Stimulated activated naive B cell treated with anti-CD40 and anti-IgM and Interleukin-4, amounts not matched to agents 10 μg/mL and 1 μg/mL and 100 μg/mL, for 72 hours (primary cell): ENCODE data around the gene BCKDHB.
A peak's percentile ranks its signal among the peaks of the same experiment; 100 is the strongest.
"Not testable (repeated sequence)": the region's sequence is repeated elsewhere in the genome, so short reads cannot be mapped to it uniquely, and the experiment has no call there.

Experiments
- ATAC-seq, 2 donors: fragments of 150-1000 bp; cut with Tn5 transposase; replicated peaks; 2 replicates each; pipeline ENCODE4 v1.10.0; 2021; ENCODE audit warnings: moderate library complexity in 1 of 2
- DNase-seq: peaks from one replicate; pipeline ENCODE4 v3.0.0; 2021
- H3K27ac Mint-ChIP-seq: one replicate; pipeline ENCODE4 v1.8.0; 2022; ENCODE audit warnings: mild to moderate bottlenecking, mixed read lengths
- H3K27me3 Mint-ChIP-seq, 2 donors: one replicate each; pipeline ENCODE4 v1.8.0; 2022; ENCODE audit warnings: mixed read lengths in 2 of 2
- H3K36me3 Mint-ChIP-seq, 2 donors: one replicate each; pipeline ENCODE4 v1.8.0; 2022; ENCODE audit warnings: mixed read lengths in 2 of 2, mild to moderate bottlenecking in 1 of 2
- H3K4me1 Mint-ChIP-seq, 2 donors: one replicate each; pipeline ENCODE4 v1.8.0; 2022; ENCODE audit warnings: mixed read lengths in 2 of 2, mild to moderate bottlenecking in 1 of 2
- H3K4me3 Mint-ChIP-seq, 2 donors: one replicate each; pipeline ENCODE4 v1.8.0; 2022; ENCODE audit warnings: mild to moderate bottlenecking in 2 of 2, mixed read lengths in 2 of 2, moderate library complexity in 1 of 2
- H3K9me3 Mint-ChIP-seq, 2 donors: one replicate each; pipeline ENCODE4 v1.8.0; 2022; ENCODE audit warnings: mixed read lengths in 2 of 2, mild to moderate bottlenecking in 1 of 2

BCKDHB gene

GRCh38 chr6:80106418-80107235 lies at the start of gene BCKDHB:
TSS of gene BCKDHB (plus strand) at chr6:80106671. CDS start at chr6:80106694, 23 bp downstream.
- DNase-seq (peak; percentile 98), ATAC-seq (peak; percentile 98 to 99)
- peak within 1 kb of the TSS; percentile 97 to 98 for H3K4me3 Mint-ChIP-seq
- H3K4me1 Mint-ChIP-seq = peaks cover 8 to 15% of the 10 kb centered on the region in 2 donors
- peaks cover 0 to 2% of the 10 kb centered on the region in 2 donors for H3K9me3 Mint-ChIP-seq
- H3K27me3 Mint-ChIP-seq = peaks cover 15 to 26% of the 10 kb centered on the region in 2 donors
- peak within 1 kb of the TSS; percentile 91 for H3K27ac Mint-ChIP-seq
- peaks cover 0 to 3% of the 10 kb centered on the region in 2 donors for H3K36me3 Mint-ChIP-seq

DNA sequence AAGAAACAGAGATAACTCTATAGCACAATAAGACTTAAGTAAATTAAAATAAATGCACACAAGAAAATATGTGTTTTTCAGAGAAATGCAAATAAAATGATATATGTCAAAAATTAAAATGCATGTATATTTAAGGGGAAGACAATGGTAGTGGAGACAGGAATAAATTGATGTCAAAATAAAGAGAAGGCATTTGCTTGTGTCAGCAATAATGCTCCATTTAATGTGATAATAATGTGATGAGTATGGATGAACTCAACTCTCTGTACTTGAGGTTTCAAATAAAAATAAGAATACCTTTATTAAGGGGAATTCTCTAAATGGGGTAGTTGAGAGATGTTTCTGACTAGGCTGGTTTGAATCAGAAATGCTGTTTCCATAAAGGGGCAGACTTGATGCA lies 45.7 kb upstream of the BCKDHB start:
- H3K36me3 Mint-ChIP-seq = no peaks in the 10 kb centered on the region
- peaks cover 4 to 5% of the 10 kb centered on the region in 2 donors for H3K27me3 Mint-ChIP-seq
- H3K27ac Mint-ChIP-seq = no peak overlapping the region
- H3K4me3 Mint-ChIP-seq = no peak overlapping the region
- ATAC-seq = no peak
- H3K4me1 Mint-ChIP-seq = no peaks in the 10 kb centered on the region
- DNase-seq = no peak
- no peaks in the 10 kb centered on the region for H3K9me3 Mint-ChIP-seq

DNA sequence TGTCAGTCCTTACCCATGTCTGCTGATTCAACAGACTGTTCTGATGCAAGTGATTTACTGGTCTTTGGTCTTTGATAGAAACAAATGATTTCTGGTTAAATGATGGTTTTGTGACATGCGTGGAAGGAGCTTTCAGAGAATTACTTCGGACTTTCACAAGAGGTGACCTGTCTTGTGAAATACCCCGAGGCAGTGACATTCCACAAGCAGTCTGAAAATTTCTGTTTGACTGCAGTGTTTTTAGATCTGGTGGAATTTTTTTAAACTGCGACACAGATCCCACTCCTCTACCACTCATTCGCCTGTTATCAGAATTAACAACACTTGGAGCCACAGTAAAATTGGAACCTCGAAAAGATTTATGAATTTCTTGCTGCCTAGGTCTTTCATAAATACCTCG lies 38.3 kb upstream of the BCKDHB start:
- H3K4me3 Mint-ChIP-seq, H3K36me3 Mint-ChIP-seq, H3K4me1 Mint-ChIP-seq, H3K9me3 Mint-ChIP-seq, H3K27ac Mint-ChIP-seq, ATAC-seq, DNase-seq: not testable (repeated sequence)
- peaks cover 4 to 14% of the 10 kb centered on the region in 2 donors for H3K27me3 Mint-ChIP-seq

GRCh38 chr6:80070431-80070830 lies 36.0 kb upstream of the BCKDHB start:
- H3K4me1 Mint-ChIP-seq, H3K4me3 Mint-ChIP-seq, DNase-seq, H3K27ac Mint-ChIP-seq, H3K36me3 Mint-ChIP-seq, H3K27me3 Mint-ChIP-seq, ATAC-seq, H3K9me3 Mint-ChIP-seq: not testable (repeated sequence)

GRCh38 chr6:80077067-80077466 lies 29.4 kb upstream of the BCKDHB start:
- Mint-ChIP-seq H3K27me3 (peaks cover 4 to 6% of the 10 kb centered on the region in 2 donors), H3K36me3 (no peaks in the 10 kb centered on the region), H3K9me3 (peaks cover 4 to 6% of the 10 kb centered on the region in 2 donors), H3K27ac (no peak overlapping the region), H3K4me3 (no peak overlapping the region), H3K4me1 (no peaks in the 10 kb centered on the region)
- ATAC-seq (no peak), DNase-seq (no peak)

- H3K9me3 Mint-ChIP-seq = no peaks in the 10 kb centered on the region
- H3K4me3 Mint-ChIP-seq = no peak overlapping the region
- H3K27ac Mint-ChIP-seq = no peak overlapping the region
- DNase-seq (no peak), ATAC-seq (no peak)
- no peaks in the 10 kb centered on the region for H3K36me3 Mint-ChIP-seq
- no peaks in the 10 kb centered on the region for H3K4me1 Mint-ChIP-seq
- peaks cover 12 to 21% of the 10 kb centered on the region in 2 donors for H3K27me3 Mint-ChIP-seq
Observed at GRCh38 chr6:80088637-80089036, 17.8 kb upstream of the BCKDHB start.

DNA sequence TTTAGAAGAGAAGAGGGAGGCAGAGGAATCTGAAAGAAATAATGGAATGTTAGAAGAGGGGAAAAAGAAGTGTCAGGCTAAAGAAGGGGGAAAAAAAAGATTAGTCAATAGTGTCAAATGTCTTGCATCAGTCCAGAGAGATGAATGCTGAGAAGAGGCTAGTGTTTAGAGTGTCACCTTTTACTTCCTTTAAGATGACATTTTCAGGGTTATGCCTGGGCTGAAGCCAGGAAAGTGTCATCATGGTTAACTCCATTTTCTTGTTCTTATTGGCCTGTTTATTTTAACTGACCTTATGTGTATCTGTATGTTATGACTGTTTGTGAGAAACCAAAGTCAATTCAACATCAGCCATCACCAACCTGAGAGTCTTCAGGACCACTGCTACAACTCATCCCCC lies 15.0 kb upstream of the BCKDHB start:
- Mint-ChIP-seq H3K27me3 (peaks cover 12 to 21% of the 10 kb centered on the region in 2 donors), H3K4me3 (no peak overlapping the region), H3K36me3 (no peaks in the 10 kb centered on the region), H3K9me3 (no peaks in the 10 kb centered on the region), H3K27ac (no peak overlapping the region), H3K4me1 (no peaks in the 10 kb centered on the region)
- ATAC-seq (peak in 1 of 2 donors; percentile 25), DNase-seq (no peak)

GRCh38 chr6:80094017-80094416 lies 12.5 kb upstream of the BCKDHB start:
- Mint-ChIP-seq H3K36me3 (no peaks in the 10 kb centered on the region), H3K27ac (no peak overlapping the region), H3K4me3 (no peak overlapping the region), H3K9me3 (no peaks in the 10 kb centered on the region), H3K4me1 (no peaks in the 10 kb centered on the region), H3K27me3 (peaks cover 12 to 21% of the 10 kb centered on the region in 2 donors)
- no peak for DNase-seq
- ATAC-seq = no peak

DNA sequence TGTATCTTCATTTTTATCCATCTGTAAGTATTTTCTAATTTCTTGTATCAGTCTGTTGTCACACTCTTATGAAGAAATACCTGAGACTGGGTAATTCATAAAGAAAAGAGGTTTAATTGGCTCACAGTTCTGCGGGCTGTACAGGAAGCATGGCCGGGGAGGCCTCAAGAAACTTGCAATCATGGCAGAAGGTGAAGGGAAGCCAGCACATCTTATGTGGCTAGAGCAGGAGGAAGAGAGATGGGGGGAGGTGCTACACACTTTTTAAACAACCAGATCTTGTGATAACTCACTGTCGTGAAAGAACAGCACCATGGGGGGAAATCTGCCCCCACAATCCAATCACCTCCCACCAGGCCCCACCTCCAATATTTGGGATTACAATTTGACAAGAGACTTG lies 10.9 kb upstream of the BCKDHB start:
- Mint-ChIP-seq H3K4me3 (no peak overlapping the region), H3K36me3 (no peaks in the 10 kb centered on the region), H3K4me1 (no peaks in the 10 kb centered on the region), H3K9me3 (no peaks in the 10 kb centered on the region), H3K27me3 (peaks cover 0 to 10% of the 10 kb centered on the region in 2 donors), H3K27ac (no peak overlapping the region)
- ATAC-seq (no peak), DNase-seq (no peak)

DNA sequence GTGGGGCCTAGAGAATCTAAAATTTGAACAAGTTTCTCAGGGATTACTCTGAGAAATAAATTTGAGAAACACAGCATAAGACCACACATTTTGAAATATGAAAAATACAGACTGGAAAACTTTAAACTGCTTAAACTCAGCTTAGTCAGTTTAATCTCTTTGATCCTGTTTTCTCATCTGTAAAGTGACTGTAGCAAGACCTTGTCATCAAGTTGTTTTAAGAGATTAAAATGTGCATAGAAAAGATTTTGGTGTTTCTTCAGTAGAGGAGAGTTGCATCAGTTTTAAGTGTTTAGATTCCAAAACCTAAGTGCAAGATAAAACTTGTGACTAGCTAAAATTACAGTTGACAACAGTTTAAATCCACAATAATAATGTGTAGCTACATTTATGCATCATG lies 8.1 kb upstream of the BCKDHB start:
- ATAC-seq = no peak
- no peaks in the 10 kb centered on the region for H3K4me1 Mint-ChIP-seq
- H3K27me3 Mint-ChIP-seq = peaks cover 5 to 9% of the 10 kb centered on the region in 2 donors
- H3K4me3 Mint-ChIP-seq = no peak overlapping the region
- no peak for DNase-seq
- H3K27ac Mint-ChIP-seq = no peak overlapping the region
- H3K9me3 Mint-ChIP-seq = no peaks in the 10 kb centered on the region
- H3K36me3 Mint-ChIP-seq = no peaks in the 10 kb centered on the region

GRCh38 chr6:80104520-80104919 lies 2.0 kb upstream of the BCKDHB start:
- Mint-ChIP-seq H3K4me3 (no peak overlapping the region), H3K36me3 (peaks cover 0 to 3% of the 10 kb centered on the region in 2 donors), H3K9me3 (peaks cover 0 to 2% of the 10 kb centered on the region in 2 donors), H3K27ac (no peak overlapping the region), H3K27me3 (peaks cover 15 to 26% of the 10 kb centered on the region in 2 donors), H3K4me1 (peaks cover 8 to 15% of the 10 kb centered on the region in 2 donors)
- DNase-seq (no peak), ATAC-seq (no peak)

DNA sequence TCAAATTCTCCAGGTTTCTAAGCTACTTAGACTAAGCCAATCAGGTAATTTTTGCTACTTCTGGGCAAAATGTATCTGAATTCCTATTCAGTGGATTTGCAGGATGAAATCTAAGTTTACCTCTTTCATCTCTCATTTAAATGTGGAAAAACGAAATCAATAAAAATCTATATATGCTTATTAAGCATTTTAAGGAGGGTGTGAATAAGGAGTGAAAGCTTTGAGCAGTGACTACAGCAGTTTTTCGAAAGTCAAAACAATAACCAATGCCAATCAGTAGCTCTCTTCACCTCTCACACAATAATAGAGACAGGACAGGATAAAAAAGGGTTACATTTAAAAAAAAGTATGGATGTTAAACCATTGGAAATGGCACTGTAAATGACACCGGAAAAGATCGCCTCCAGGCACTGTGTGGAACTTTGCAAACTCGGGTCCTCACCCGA lies 476 bp upstream of the BCKDHB start:
- DNase-seq (no peak), ATAC-seq (peak; percentile 12 to 16)
- Mint-ChIP-seq H3K4me1 (peaks cover 8 to 15% of the 10 kb centered on the region in 2 donors), H3K36me3 (peaks cover 0 to 3% of the 10 kb centered on the region in 2 donors), H3K9me3 (peaks cover 0 to 2% of the 10 kb centered on the region in 2 donors), H3K27me3 (peaks cover 15 to 26% of the 10 kb centered on the region in 2 donors), H3K4me3 (peak overlapping the region; percentile 97 to 98), H3K27ac (peak overlapping the region; percentile 90)

DNA sequence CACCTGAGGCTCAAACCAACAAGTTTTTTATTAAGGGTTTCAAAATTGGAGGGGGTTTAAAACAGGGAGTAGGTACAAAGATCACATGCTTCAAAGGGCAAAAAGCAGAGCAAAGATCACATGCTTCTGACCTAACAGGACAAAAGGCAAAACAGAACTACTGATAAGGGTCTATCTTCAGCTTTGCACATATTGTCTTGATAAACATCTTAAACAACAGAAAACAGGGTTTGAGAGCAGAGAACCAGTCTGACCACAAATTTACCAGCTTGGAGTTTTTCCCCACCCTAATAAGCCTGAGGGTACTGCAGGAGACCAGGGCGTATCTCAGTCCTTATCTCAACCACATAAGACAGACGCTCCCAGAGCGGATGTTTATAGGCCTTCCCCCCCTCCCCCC lies 16.1 kb downstream of the BCKDHB start:
- Mint-ChIP-seq H3K9me3 (peaks cover 12 to 14% of the 10 kb centered on the region in 2 donors), H3K36me3 (peaks cover 34 to 45% of the 10 kb centered on the region in 2 donors)
- not testable (repeated sequence) for DNase-seq, H3K27me3 Mint-ChIP-seq, H3K4me3 Mint-ChIP-seq, H3K27ac Mint-ChIP-seq, H3K4me1 Mint-ChIP-seq, ATAC-seq

- peaks cover 2 to 6% of the 10 kb centered on the region in 2 donors for H3K9me3 Mint-ChIP-seq
- peaks cover 23 to 37% of the 10 kb centered on the region in 2 donors for H3K36me3 Mint-ChIP-seq
- H3K4me3 Mint-ChIP-seq = no peak overlapping the region
- H3K27ac Mint-ChIP-seq = no peak overlapping the region
- H3K27me3 Mint-ChIP-seq = no peaks in the 10 kb centered on the region
- no peak for ATAC-seq
- H3K4me1 Mint-ChIP-seq = no peaks in the 10 kb centered on the region
- DNase-seq = no peak
Observed at GRCh38 chr6:80126657-80127345, 20.3 kb downstream of the BCKDHB start.

- Mint-ChIP-seq H3K36me3 (peaks cover 12 to 40% of the 10 kb centered on the region in 2 donors), H3K27me3 (no peaks in the 10 kb centered on the region), H3K4me3 (no peak overlapping the region), H3K9me3 (no peaks in the 10 kb centered on the region), H3K4me1 (no peaks in the 10 kb centered on the region), H3K27ac (no peak overlapping the region)
- DNase-seq = no peak
- no peak for ATAC-seq
Observed at GRCh38 chr6:80129485-80129884, 23.0 kb downstream of the BCKDHB start.
